NCI-H1105 treated with DMSO at 0.1 percent for 48 hours (cell line): ENCODE results near the gene IDUA.

Experiments
- DNase-seq: peaks from one replicate; lab custom pipeline; 2025; lab: John Stamatoyannopoulos, UW

The IDUA gene

DNA sequence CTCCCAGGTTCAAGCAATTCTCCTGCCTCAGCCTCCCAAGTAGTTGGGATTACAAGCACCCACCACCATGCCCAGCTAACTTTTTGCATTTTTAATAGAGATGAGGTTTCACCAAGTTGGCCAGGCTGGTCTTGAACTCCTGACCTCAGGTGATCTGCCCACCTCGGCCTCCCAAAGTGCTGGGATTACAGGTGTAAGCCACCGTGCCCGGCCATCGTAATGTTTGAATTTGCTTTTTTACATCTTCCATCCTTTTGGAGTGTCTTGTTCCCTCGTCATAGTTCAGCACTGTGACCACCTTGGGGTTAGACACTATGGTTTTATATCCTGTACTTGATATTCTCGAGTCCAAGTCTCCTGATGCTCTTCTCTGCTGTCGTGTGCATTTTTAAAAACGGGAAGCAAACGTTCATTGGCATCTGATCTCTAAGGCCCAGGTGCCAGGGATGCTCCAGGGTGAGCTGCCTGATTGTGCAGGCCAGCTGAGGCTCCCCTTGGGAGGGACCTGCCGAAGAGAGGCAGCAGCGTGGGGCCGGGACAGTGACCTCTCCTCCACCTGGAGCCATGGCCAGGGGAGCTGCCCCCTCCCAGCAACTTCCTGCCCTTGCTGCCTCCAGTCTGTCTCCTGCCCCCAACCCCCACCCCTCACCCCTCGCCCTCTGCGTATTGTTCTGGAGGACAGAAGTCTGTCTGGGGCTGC is 30.2 kb upstream of the IDUA start:
- DNase-seq, result no peak

GRCh38 chr4:957231-957580 is 29.6 kb upstream of the IDUA start:
- DNase-seq, result no peak

DNA sequence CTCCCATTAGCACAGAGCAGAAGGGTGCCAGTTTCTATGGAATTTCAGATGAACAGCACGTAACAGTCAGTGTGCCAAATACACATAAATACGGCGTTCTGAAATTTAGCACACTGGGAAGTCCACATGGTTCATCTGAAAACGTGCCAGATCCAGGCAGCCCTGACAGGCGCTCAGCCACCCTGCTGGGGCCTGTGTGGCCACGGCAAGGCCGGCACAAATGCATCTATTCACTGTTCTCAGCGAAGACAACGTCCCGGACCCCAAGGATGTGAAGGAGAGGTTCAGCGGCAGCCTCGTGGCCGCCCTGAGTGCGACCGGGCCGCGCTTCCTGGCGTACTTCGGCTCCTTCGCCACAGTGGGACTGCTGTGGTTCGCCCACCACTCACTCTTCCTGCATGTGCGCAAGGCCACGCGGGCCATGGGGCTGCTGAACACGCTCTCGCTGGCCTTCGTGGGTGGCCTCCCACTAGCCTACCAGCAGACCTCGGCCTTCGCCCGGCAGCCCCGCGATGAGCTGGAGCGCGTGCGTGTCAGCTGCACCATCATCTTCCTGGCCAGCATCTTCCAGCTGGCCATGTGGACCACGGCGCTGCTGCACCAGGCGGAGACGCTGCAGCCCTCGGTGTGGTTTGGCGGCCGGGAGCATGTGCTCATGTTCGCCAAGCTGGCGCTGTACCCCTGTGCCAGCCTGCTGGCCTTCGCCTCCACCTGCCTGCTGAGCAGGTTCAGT is 29.1 kb upstream of the IDUA start:
- DNase-seq, result no peak

GRCh38 chr4:958314-958665 is 28.6 kb upstream of the IDUA start:
- no peak for DNase-seq

GRCh38 chr4:958696-959337 is 28.0 kb upstream of the IDUA start:
- no peak for DNase-seq

DNA sequence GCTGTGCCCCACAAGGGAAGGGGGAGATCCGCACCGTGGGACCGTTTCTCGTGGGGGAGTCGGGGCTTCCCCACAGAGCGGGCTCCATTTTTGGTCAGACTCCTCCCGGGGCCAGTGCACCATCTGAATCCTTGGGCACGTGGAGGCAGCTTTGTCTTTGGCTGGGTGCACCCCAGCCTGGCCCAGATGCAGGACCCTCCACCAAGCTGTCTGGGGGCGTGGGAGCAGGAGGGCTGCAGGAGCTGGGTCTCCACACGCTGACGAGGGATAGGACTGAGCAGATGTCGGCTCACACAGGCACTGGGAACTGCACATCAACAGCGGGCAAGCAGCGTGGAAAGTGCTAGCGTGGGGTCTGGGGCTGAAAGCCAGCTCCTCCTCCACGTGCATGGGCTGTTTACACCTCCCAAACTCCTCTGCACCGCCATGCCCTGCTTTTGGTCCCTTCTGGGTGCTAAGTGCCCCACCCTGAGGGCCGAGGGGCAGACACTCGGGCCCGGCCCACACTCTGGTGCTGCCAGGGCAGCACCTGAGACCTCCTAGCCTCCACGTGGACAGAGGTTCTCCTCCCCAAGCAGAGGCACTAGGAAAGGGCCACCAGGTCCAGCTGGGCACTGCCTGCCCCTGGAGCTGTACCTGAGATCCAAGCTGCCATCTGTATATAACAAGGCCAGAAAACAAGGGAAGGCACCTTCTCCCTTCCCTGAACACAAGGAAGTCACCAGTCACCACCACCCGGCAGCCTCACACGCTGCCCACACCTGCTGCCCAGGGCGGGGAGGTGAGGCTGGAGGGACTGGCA is 27.3 kb upstream of the IDUA start:
- DNase-seq, result no peak

GRCh38 chr4:960140-960635 is 26.7 kb upstream of the IDUA start:
- no peak for DNase-seq

- DNase-seq, result no peak
These were observed 26.1 kb upstream of the IDUA start for GRCh38 chr4:960636-961350.

GRCh38 chr4:961351-962230 is 25.3 kb upstream of the IDUA start:
- DNase-seq, result no peak

GRCh38 chr4:962231-963208 is 24.3 kb upstream of the IDUA start:
- no peak for DNase-seq

DNA sequence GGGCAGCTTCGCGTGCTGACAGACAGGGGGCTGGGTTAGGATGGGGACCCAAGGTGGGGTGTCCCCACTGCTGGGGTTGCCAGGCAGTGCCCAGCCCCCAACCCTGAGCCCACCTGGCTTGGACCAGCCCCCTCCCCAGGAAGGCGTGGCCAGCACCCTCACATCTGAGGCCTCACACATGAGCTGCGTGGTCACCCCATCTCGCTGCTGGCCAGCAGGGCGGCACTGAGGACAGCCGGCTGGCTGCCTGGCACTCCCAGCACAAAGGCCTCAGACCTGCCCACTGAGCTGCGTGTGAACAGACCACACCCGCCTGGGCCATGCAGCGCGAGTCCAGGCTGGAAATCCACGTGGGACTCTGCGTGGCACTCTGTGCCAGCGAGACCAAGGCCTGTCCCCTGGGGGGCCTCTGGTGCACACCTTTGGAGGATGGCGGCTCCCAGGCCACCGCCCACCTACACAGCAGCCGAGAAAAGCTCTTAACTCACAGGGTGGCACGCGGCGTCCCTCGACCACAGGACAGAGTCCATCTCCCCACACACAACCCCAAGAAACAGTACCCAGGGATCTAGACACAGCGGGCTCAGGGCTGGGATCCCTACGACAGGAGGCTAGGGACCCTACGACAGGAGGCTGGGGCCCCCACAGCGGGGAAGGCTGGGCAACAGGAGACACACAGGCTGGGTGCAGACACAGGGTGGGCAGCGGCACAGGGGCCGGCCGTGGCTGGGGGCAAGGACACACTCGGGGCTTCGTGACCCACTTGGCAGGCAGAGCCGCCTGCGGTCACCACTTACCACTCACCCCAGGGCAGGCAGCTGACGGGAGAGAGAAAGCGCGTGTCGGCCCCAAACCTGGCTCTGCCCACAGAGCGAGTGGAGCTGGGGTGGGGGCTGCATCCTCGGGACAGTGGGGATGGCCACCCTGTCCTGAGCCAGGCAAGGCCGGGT is 23.3 kb upstream of the IDUA start:
- no peak for DNase-seq

DNA sequence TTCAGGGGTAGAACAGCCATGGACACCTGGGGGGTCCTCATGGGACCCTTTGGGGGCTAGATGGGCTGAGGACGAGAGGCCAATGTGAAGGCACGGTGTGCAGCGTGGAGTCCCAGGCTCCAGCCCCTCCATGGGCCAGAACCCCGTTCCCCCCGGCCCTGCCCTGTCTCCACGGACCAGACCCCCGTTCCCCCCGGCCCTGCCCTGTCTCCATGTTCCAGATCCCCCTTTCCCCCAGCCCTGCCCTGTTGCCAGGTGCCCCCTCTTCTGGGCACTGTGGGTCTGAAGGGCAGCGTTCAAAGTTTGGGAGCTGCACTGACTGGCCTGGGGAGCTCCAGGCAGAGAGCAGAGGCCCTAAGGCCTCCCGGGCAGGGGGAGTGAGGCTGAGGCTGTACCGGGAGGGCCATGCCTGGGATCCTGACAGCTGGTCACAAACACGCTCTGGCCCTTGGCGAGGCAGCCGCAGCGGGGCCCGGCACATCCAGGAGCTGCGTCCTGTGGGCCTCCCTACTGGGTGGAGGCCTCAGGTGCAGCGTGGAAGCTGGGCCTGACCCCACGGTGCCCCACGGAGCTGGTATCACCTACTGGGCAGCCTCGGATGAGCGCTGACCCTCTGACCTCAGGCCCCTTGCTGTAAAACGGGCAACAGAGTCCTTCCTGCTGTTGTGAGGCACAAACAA is 22.4 kb upstream of the IDUA start:
- no peak for DNase-seq

- no peak for DNase-seq
These were observed 21.6 kb upstream of the IDUA start for GRCh38 chr4:965048-965765.

DNA sequence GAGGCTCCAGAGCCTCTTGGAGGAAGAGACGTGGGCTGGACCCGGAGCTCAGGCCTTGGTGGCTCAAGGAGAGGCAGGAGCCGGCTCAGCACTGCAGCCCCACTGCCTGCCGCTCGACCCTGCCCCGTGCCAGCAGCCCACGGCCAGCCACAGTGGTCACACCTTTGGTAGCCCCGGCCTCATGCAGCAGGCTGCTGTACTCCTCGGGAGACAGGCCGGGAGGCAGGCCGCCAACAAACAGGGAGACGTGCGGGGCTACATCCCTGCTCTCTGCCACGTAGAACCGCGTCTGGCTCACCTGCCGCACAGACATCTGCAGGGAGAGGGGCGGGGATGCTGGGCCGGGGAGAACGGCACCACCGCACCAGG is 21.1 kb upstream of the IDUA start:
- no peak for DNase-seq

DNA sequence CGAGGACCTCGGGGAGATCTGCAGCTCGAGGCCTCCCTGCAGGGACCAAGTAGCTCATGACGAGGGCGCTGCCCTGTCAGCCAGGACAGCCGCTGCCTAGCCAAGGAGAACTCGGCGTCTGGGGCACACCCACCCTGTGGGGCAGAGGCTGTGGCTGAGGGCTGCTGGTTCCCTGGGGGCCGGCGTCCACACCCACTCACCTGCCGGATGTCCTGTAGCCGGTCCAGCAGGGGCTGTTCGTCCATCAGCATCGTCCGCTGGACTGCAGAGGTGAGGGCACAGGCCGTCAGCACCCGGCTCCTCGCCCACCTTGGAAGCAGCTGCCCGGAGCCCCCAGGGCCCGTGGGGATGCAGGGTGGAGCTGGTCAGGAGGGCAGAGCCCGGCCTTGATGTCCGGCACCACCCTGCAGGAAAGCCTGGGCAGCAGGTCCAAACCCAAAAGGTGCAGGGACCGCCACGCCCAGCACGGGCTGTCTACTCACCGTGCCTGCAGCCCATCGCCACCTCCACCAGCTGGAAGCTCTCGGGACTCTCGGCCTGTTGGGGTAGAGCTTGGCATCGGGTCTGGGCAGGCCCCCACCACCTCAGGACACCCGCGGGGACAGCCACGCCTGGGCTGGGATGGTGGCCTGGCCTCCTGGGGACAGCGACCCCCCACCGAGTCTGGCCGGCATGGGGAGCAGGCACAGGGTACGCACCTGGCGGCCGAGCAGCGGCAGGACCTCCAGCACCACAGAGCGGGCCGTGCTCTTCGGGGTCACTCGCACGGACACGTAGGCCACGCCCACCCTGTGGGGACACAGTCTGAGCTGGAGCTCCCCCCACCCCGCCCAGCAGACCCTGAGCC is 20.4 kb upstream of the IDUA start:
- no peak for DNase-seq
